GM23248 (cell line): ENCODE results near the gene OR51E2.

Experiments
- EZH2 ChIP-seq: fragments of 200-600 bp; sonication (generic); IDR thresholded peaks from 2 replicates; pipeline ENCODE4 v1.6.1; 2018; ENCODE audit warnings: antibody characterized with exemption, mild to moderate bottlenecking; ENCODE audit not compliant: insufficient read depth, poor library complexity, severe bottlenecking
- EZH2phosphoT487 ChIP-seq: fragments of 200-600 bp; sonication (generic); IDR thresholded peaks from 2 replicates; pipeline ENCODE4 v1.6.1; 2018; ENCODE audit warnings: antibody characterized with exemption, moderate library complexity, mild to moderate bottlenecking, low read depth; ENCODE audit not compliant: insufficient read depth

DNA sequence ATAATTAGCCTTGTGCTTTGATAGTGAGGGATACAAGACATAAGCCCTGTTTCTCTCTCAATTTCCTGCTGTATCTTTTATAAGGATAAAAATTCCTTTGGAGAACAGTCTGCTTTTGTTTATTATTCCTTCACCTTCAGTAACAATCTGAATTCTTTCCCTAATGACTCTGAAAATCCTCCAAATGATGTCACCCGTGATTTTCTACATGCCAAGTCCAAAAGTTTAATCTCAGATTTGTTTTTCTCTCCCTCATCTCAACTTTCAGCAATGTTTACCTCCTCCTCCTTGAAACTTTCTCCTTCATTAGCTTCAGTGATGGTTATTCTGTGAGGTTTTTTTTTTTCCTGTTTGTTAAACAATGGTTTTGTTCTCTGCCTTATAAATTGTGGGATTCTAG, 2.2 kb downstream of the OR51E2 start:
- TF ChIP-seq EZH2 (no peak), EZH2phosphoT487 (no peak)
